ENCODE data around the gene SMIM12.

DNA sequence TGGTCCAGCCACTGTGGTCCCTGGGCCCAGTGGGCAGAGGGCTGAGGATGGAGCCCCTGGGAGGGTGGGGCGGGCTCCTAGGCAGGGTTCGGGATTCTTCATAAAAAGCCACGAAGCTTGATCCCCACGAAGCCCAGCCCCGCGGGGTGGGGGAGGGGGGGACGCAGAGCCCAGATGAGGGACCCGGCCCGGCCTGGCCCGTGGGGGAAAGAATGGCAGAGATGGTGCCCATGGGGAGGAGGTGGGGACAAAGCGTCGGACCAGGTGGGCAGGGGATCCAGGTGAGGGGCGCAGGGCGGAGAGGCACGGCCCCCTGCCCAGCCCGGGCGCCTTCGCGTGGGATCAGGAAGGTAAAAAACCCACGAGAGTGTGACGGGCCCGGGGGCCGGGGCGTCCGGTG lies 6.0 kb upstream of the SMIM12 start:
- no peak for TF ChIP-seq CTCF (IDR thresholded peaks at IDR 0.05; ENCODE audit: low read depth, low read length, missing input control)
- no peak for TF ChIP-seq TAF1 (conservative IDR thresholded peaks at IDR 0.05)
- no peak for TF ChIP-seq YY1 (IDR thresholded peaks at IDR 0.05)
- TF ChIP-seq FOXA1 (IDR thresholded peaks at IDR 0.05), result no peak
- TF ChIP-seq, protein P1, sequence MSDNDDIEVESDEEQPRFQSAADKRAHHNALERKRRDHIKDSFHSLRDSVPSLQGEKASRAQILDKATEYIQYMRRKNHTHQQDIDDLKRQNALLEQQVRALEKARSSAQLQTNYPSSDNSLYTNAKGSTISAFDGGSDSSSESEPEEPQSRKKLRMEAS (IDR thresholded peaks at IDR 0.05), result no peak
- TF ChIP-seq NR2F2 (IDR thresholded peaks at IDR 0.05), result no peak
- TF ChIP-seq SP1 (IDR thresholded peaks at IDR 0.05), result no peak
- TF ChIP-seq RAD21 (IDR thresholded peaks at IDR 0.05), result no peak
- TF ChIP-seq JUND (IDR thresholded peaks at IDR 0.05), result no peak
- no peak for TF ChIP-seq REST (IDR thresholded peaks at IDR 0.05)
- TF ChIP-seq ZBTB33 (IDR thresholded peaks at IDR 0.05), result no peak
- TF ChIP-seq HNF4A (conservative IDR thresholded peaks at IDR 0.05), result no peak
- TF ChIP-seq ATF3 (IDR thresholded peaks at IDR 0.05), result no peak
- no peak for TF ChIP-seq GABPA (IDR thresholded peaks at IDR 0.05 in 1 of 2, conservative IDR thresholded peaks at IDR 0.05 in 1 of 2)
